Measurements from ENCODE around the gene IQCH.

GRCh38 chr15:67230504-67230903 is 24.1 kb upstream of the IQCH start:
- TF ChIP-seq POLR2A (IDR thresholded peaks at IDR 0.05) = no peak
- TF ChIP-seq, protein P1, sequence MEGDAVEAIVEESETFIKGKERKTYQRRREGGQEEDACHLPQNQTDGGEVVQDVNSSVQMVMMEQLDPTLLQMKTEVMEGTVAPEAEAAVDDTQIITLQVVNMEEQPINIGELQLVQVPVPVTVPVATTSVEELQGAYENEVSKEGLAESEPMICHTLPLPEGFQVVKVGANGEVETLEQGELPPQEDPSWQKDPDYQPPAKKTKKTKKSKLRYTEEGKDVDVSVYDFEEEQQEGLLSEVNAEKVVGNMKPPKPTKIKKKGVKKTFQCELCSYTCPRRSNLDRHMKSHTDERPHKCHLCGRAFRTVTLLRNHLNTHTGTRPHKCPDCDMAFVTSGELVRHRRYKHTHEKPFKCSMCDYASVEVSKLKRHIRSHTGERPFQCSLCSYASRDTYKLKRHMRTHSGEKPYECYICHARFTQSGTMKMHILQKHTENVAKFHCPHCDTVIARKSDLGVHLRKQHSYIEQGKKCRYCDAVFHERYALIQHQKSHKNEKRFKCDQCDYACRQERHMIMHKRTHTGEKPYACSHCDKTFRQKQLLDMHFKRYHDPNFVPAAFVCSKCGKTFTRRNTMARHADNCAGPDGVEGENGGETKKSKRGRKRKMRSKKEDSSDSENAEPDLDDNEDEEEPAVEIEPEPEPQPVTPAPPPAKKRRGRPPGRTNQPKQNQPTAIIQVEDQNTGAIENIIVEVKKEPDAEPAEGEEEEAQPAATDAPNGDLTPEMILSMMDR (IDR thresholded peaks at IDR 0.05) = no peak

Data from thyroid gland (tissue), 4 donors.